Esophagus muscularis mucosa (tissue), 3 donors: ENCODE measurements around the gene LAMA3.

ENCODE experiments used
- POLR2A ChIP-seq: fragments of 450-650 bp; IDR thresholded peaks from one replicate; pipeline ENCODE4 v1.6.1; 2017; ENCODE audit warnings: antibody characterized with exemption, moderate library complexity, mild to moderate bottlenecking, low read depth
- POLR2AphosphoS5 ChIP-seq, 2 donors: sonication (generic); formaldehyde crosslinking; IDR thresholded peaks; one replicate each; pipeline ENCODE4 v1.6.1; 2017; ENCODE audit warnings: antibody characterized with exemption in 2 of 2
- TF ChIP-seq, protein P1 (sequence below), 3 experiments: fragments of 200-600 bp in 2 of 3; fragments of 450-650 bp in 1 of 3; sonication (generic) in 2 of 3; IDR thresholded peaks; one replicate each; pipeline ENCODE4 v1.5.1; 2017 to 2019; ENCODE audit warnings: antibody characterized with exemption in 3 of 3, mild to moderate bottlenecking in 2 of 3, moderate library complexity in 1 of 3

GRCh38 chr18:23943903-23944624 is 254.8 kb downstream of the LAMA3 start:
- TF ChIP-seq, protein P1, sequence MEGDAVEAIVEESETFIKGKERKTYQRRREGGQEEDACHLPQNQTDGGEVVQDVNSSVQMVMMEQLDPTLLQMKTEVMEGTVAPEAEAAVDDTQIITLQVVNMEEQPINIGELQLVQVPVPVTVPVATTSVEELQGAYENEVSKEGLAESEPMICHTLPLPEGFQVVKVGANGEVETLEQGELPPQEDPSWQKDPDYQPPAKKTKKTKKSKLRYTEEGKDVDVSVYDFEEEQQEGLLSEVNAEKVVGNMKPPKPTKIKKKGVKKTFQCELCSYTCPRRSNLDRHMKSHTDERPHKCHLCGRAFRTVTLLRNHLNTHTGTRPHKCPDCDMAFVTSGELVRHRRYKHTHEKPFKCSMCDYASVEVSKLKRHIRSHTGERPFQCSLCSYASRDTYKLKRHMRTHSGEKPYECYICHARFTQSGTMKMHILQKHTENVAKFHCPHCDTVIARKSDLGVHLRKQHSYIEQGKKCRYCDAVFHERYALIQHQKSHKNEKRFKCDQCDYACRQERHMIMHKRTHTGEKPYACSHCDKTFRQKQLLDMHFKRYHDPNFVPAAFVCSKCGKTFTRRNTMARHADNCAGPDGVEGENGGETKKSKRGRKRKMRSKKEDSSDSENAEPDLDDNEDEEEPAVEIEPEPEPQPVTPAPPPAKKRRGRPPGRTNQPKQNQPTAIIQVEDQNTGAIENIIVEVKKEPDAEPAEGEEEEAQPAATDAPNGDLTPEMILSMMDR (IDR thresholded peaks at IDR 0.05), result no peak
- TF ChIP-seq POLR2AphosphoS5 (IDR thresholded peaks at IDR 0.05) (peak in 1 of 2 donors; percentile 75), POLR2A (no peak)
